AG09309 (cell line): ENCODE measurements around the gene ZMIZ1.

Experiments
- DNase-seq: peaks from one replicate; pipeline ENCODE4 v3.0.0-alpha.2; 2010; ENCODE audit warnings: low read depth
- H3K4me3 ChIP-seq: 2 replicates; pipeline ENCODE4 v1.5.1; 2011; ENCODE audit warnings: mild to moderate bottlenecking, low read depth, low read length, moderate library complexity; ENCODE audit not compliant: control insufficient read depth
- CTCF ChIP-seq: IDR thresholded peaks from 2 replicates; pipeline ENCODE4 v1.5.1; 2011; ENCODE audit warnings: mild to moderate bottlenecking, low read depth, low read length, inconsistent platforms; ENCODE audit not compliant: insufficient read depth, control insufficient read depth; ENCODE audit errors: missing control alignments

Gene ZMIZ1

GRCh38 chr10:79105818-79106217, 37.1 kb downstream of the ZMIZ1 start:
- no peak overlapping the region for H3K4me3 ChIP-seq
- DNase-seq = no peak
- no peak for TF ChIP-seq CTCF

DNA sequence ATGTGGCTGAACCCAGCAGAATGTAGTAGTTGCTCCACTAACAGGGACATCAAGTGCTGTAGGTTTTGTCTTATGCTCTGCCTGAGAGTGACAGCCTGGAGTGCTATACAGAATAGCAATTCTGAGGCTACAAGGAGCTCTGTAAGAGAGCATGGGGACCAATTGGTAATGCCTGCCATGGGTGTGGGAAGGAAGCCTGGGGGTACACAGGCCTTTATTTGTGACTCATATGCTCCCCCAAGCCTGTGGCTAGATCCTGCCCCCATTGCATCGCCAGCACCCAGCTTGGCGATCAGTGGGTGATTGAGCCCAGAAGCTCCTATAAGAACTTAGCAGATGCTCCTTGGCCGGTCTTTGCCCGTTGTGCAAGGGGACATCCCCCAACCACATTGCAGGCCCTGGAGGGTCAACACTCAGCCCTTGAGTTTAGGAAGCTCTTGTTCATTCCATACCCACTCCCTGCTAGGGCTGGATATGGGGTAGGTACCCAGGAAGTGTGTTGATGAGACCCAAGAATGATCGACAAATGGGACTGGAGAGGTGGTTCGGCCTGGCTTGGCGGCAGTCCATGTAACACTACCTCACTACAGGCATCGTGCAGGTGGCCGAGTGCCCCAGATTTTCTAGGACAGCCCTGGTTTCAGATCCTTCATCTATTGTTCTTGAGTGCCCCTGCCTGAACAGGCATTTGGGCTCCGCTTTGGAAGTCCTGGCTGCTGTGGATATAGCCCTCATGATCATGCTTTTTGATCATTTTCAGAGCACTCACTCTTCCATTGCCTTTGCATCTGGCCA, 37.7 kb downstream of the ZMIZ1 start:
- H3K4me3 ChIP-seq = no peak overlapping the region
- no peak for DNase-seq
- no peak for TF ChIP-seq CTCF

- no peak for DNase-seq
- TF ChIP-seq CTCF = no peak
- H3K4me3 ChIP-seq = no peak overlapping the region
These were observed 39.0 kb downstream of the ZMIZ1 start for GRCh38 chr10:79107736-79108264.

- no peak for TF ChIP-seq CTCF
- no peak overlapping the region for H3K4me3 ChIP-seq
- DNase-seq = no peak
These were observed 40.0 kb downstream of the ZMIZ1 start for GRCh38 chr10:79108728-79109127.

DNA sequence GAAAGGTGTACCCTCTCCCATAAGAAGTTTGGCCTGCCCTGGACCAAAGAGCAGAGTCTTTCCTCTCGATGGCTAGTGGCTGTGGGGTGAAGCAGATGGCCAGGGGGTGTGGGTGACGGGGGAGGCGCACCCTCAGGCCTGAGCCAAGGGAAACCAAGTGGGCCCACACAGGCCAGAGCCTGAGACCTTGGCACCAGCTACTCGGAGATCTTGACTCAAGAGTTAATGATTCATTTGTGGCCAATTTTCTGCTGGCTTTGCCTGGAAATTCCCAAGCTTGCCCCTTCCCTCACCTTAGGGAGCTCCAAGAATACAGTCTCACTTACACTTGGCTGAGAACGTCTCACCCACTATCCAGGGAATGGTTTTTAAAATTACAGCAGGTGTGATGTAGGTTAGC, 42.7 kb downstream of the ZMIZ1 start:
- H3K4me3 ChIP-seq = no peak overlapping the region
- no peak for TF ChIP-seq CTCF
- DNase-seq = peak; percentile 33

GRCh38 chr10:79111846-79112614, 43.3 kb downstream of the ZMIZ1 start:
- no peak overlapping the region for H3K4me3 ChIP-seq
- no peak for DNase-seq
- no peak for TF ChIP-seq CTCF
